H1 (cell line): ENCODE measurements around the gene WNT8B. TPM values are rescaled to one million over a fixed set of nuclear protein-coding genes. Genes with fewer than 3 reads are reported as not detected.

Source experiments
- CTCF ChIA-PET: fragments of 300-600 bp; sonication (Branson Sonifier 250); formaldehyde crosslinking; loops from one replicate; lab custom pipeline; 2021; ENCODE audit not compliant: partially characterized antibody; lab: Charles Lee
- POLR2A ChIA-PET: fragments of 300-600 bp; sonication (Branson Sonifier 250); formaldehyde crosslinking; loops from one replicate; lab custom pipeline; 2021; ENCODE audit warnings: inconsistent platforms; ENCODE audit not compliant: partially characterized antibody; lab: Charles Lee
- DNase-seq, 2 experiments: peaks; one replicate each; pipeline versions ENCODE4 v3.0.0 to v3.0.0-alpha.2; 2010 to 2022; ENCODE audit warnings: low spot score in 2 of 2, low read depth in 1 of 2, mixed read lengths in 1 of 2
- FAIRE-seq: peaks from 2 replicates; lab custom pipeline; 2011; peaks lifted over from hg19 to GRCh38; lab: Jason Lieb, UNC
- H2AFZ ChIP-seq: 2 replicates; pipeline ENCODE4 v1.8.1; 2012; ENCODE audit warnings: low read length, inconsistent platforms
- H2AK5ac ChIP-seq: 2 replicates; pipeline ENCODE4 v1.6.1; 2013; ENCODE audit warnings: low read depth, low read length
- H2BK120ac ChIP-seq: replicated peaks from 2 replicates; pipeline ENCODE3; 2013; ENCODE audit warnings: low read depth, low read length, inconsistent platforms
- H2BK12ac ChIP-seq: 2 replicates; pipeline ENCODE4 v1.6.1; 2013; ENCODE audit warnings: low read depth, low read length
- H2BK15ac ChIP-seq: 2 replicates; pipeline ENCODE4 v1.6.1; 2013; ENCODE audit warnings: low read length
- H2BK20ac ChIP-seq: 2 replicates; pipeline ENCODE4 v1.6.1; 2013; ENCODE audit warnings: low read length
- H2BK5ac ChIP-seq: 2 replicates; pipeline ENCODE4 v1.6.1; 2013; ENCODE audit warnings: low read depth, low read length
- H3K14ac ChIP-seq: 2 replicates; pipeline ENCODE4 v1.6.1; 2013; ENCODE audit warnings: inconsistent platforms; ENCODE audit not compliant: insufficient read length
- H3K18ac ChIP-seq: 2 replicates; pipeline ENCODE4 v1.6.1; 2013; ENCODE audit warnings: low read length; ENCODE audit errors: extremely low read depth
- H3K23ac ChIP-seq: 2 replicates; pipeline ENCODE4 v1.6.1; 2013; ENCODE audit warnings: inconsistent platforms; ENCODE audit not compliant: insufficient read length
- H3K23me2 ChIP-seq: 2 replicates; pipeline ENCODE4 v1.6.1; 2013; ENCODE audit warnings: low read depth, low read length
- H3K27ac ChIP-seq: 2 replicates; pipeline ENCODE4 v1.6.1; 2011; ENCODE audit warnings: low read depth, low read length, inconsistent platforms
- H3K27me3 ChIP-seq, 4 experiments: replicated peaks in 1 of 4; 1 replicate in 1 of 4; 2 replicates in 3 of 4; pipeline versions ENCODE4 v1.6.1 to v1.8.1; 2011 to 2013; ENCODE audit warnings: low read length in 3 of 4, mild to moderate bottlenecking in 3 of 4, inconsistent platforms in 2 of 4, mixed read lengths in 2 of 4, moderate library complexity in 1 of 4; ENCODE audit not compliant: control insufficient read depth in 3 of 4, insufficient read depth in 3 of 4; ENCODE audit errors: extremely low read depth in 1 of 4
- H3K36me3 ChIP-seq, 4 experiments: 2 replicates each; pipeline versions ENCODE4 v1.6.1 to v1.8.1; 2011 to 2013; ENCODE audit warnings: mild to moderate bottlenecking in 4 of 4, low read length in 3 of 4, moderate library complexity in 2 of 4, control low read depth in 1 of 4, inconsistent platforms in 1 of 4; ENCODE audit not compliant: insufficient read depth in 4 of 4, control insufficient read depth in 2 of 4
- H3K4ac ChIP-seq: replicated peaks from 2 replicates; pipeline ENCODE3; 2013; ENCODE audit warnings: low read length, low read depth, mixed read lengths, inconsistent platforms; ENCODE audit not compliant: insufficient read length
- H3K4me1 ChIP-seq, 4 experiments: replicated peaks in 1 of 4; 1 replicate in 1 of 4; 2 replicates in 3 of 4; pipeline versions ENCODE4 v1.6.1 to v1.8.1; 2011 to 2013; ENCODE audit warnings: low read length in 3 of 4, inconsistent platforms in 2 of 4, mixed read lengths in 1 of 4; ENCODE audit not compliant: insufficient read depth in 4 of 4, control insufficient read depth in 3 of 4
- H3K4me2 ChIP-seq, 2 experiments: 2 replicates each; pipeline versions ENCODE4 v1.6.1 to v1.8.1; 2011 to 2013; ENCODE audit warnings: low read depth in 2 of 2, low read length in 2 of 2, control low read depth in 1 of 2, inconsistent platforms in 1 of 2, mild to moderate bottlenecking in 1 of 2; ENCODE audit not compliant: insufficient read depth in 1 of 2
- H3K4me3 ChIP-seq, 4 experiments: fragments of 200-600, 300-600 bp in 1 of 4; sonication (generic), shearing (Covaris generic), sonication (Bioruptor Twin) in 1 of 4; 2 replicates each; pipeline versions ENCODE4 v1.5.1 to v1.8.1; 2011 to 2016; ENCODE audit warnings: low read length in 4 of 4, low read depth in 3 of 4, control low read depth in 2 of 4, inconsistent platforms in 2 of 4, mild to moderate bottlenecking in 2 of 4, mixed read lengths in 1 of 4, moderate library complexity in 1 of 4; ENCODE audit not compliant: insufficient read depth in 2 of 4; ENCODE audit errors: extremely low read depth in 1 of 4
- H3K56ac ChIP-seq: replicated peaks from 2 replicates; pipeline ENCODE3; 2013; ENCODE audit warnings: low read depth, mild to moderate bottlenecking, mixed read lengths, low read length, inconsistent platforms; ENCODE audit not compliant: insufficient read length
- H3K79me1 ChIP-seq: 2 replicates; pipeline ENCODE4 v1.6.1; 2013; ENCODE audit warnings: low read depth, low read length, control low read depth
- H3K79me2 ChIP-seq, 2 experiments: 2 replicates each; pipeline versions ENCODE4 v1.6.1 to v1.8.1; 2012 to 2013; ENCODE audit warnings: low read length in 2 of 2, mild to moderate bottlenecking in 2 of 2, inconsistent platforms in 1 of 2; ENCODE audit not compliant: insufficient read depth in 2 of 2, control insufficient read depth in 1 of 2
- H3K9ac ChIP-seq, 4 experiments: replicated peaks in 1 of 4; 1 replicate in 1 of 4; 2 replicates in 3 of 4; pipeline versions ENCODE4 v1.6.1 to v1.8.1; 2011 to 2013; ENCODE audit warnings: low read depth in 3 of 4, low read length in 3 of 4, control low read depth in 2 of 4, mild to moderate bottlenecking in 2 of 4, moderate library complexity in 2 of 4, inconsistent platforms in 1 of 4; ENCODE audit errors: extremely low read depth in 1 of 4
- H3K9me3 ChIP-seq, 2 experiments: 2 replicates each; pipeline versions ENCODE4 v1.6.1 to v1.8.1; 2012 to 2013; ENCODE audit warnings: mild to moderate bottlenecking in 2 of 2, moderate library complexity in 2 of 2, control low read depth in 1 of 2, inconsistent platforms in 1 of 2, low read depth in 1 of 2, low read length in 1 of 2, mixed read lengths in 1 of 2; ENCODE audit not compliant: insufficient read depth in 2 of 2
- H4K20me1 ChIP-seq, 2 experiments: replicated peaks in 1 of 2; 2 replicates each; pipeline versions ENCODE3 to v1.8.1; 2011 to 2013; ENCODE audit warnings: inconsistent platforms in 2 of 2, low read length in 2 of 2, mild to moderate bottlenecking in 1 of 2; ENCODE audit not compliant: insufficient read depth in 2 of 2, control insufficient read depth in 1 of 2
- H4K5ac ChIP-seq: 2 replicates; pipeline ENCODE4 v1.6.1; 2013; ENCODE audit warnings: low read length, low read depth, mixed read lengths, inconsistent platforms; ENCODE audit not compliant: insufficient read length
- H4K8ac ChIP-seq: 2 replicates; pipeline ENCODE4 v1.8.0; 2013; ENCODE audit warnings: mild to moderate bottlenecking, moderate library complexity, low read length, inconsistent platforms; ENCODE audit not compliant: insufficient read depth; ENCODE audit errors: extremely low read depth
- H4K91ac ChIP-seq: replicated peaks from 2 replicates; pipeline ENCODE3; 2013; ENCODE audit warnings: low read length, mixed read lengths, inconsistent platforms; ENCODE audit not compliant: insufficient read length
- CBX8 ChIP-seq: fragments of 300-800, 300-1000 bp; sonication (generic); IDR thresholded peaks from 2 replicates; pipeline ENCODE4 v1.7.1; 2016; ENCODE audit warnings: low read depth, low read length, borderline replicate concordance
- CHD1 ChIP-seq: IDR thresholded peaks from 2 replicates; pipeline ENCODE4 v1.6.1; 2012; ENCODE audit warnings: low read depth, low read length, improper control_type of control experiment
- GABPA ChIP-seq: IDR thresholded peaks from 2 replicates; pipeline ENCODE4 v1.6.1; 2011; ENCODE audit warnings: mild to moderate bottlenecking, low read length, moderate library complexity, borderline replicate concordance; ENCODE audit not compliant: insufficient read depth
- KDM5A ChIP-seq: fragments of 200-600 bp; IDR thresholded peaks from 2 replicates; pipeline ENCODE4 v1.7.1; 2012; ENCODE audit warnings: mild to moderate bottlenecking, low read length, inconsistent platforms, mixed read lengths
- MAX ChIP-seq: IDR thresholded peaks from 2 replicates; pipeline ENCODE4 v1.6.1; 2012; ENCODE audit warnings: inconsistent platforms
- POLR2AphosphoS5 ChIP-seq: IDR thresholded peaks from 2 replicates; pipeline ENCODE4 v1.6.1; 2011; ENCODE audit warnings: low read depth, low read length
- RBBP5 ChIP-seq: IDR thresholded peaks from 2 replicates; pipeline ENCODE4 v1.7.1; 2012; ENCODE audit warnings: low read depth, mild to moderate bottlenecking, inconsistent platforms, low read length, moderate library complexity, borderline replicate concordance
- RFX5 ChIP-seq: IDR thresholded peaks from 2 replicates; pipeline ENCODE4 v1.6.1; 2011; ENCODE audit warnings: low read depth, low read length, improper control_type of control experiment, borderline replicate concordance
- RXRA ChIP-seq: IDR thresholded peaks from 2 replicates; pipeline ENCODE4 v1.6.1; 2011; ENCODE audit warnings: low read depth, mild to moderate bottlenecking, low read length, moderate library complexity; ENCODE audit not compliant: insufficient read depth
- SP1 ChIP-seq: IDR thresholded peaks from 2 replicates; pipeline ENCODE4 v1.6.1; 2011; ENCODE audit warnings: low read depth, low read length
- SP2 ChIP-seq: IDR thresholded peaks from 2 replicates; pipeline ENCODE4 v1.6.1; 2012; ENCODE audit warnings: mild to moderate bottlenecking, low read length, inconsistent platforms
- SP4 ChIP-seq: IDR thresholded peaks from 2 replicates; pipeline ENCODE4 v1.6.1; 2012; ENCODE audit warnings: low read length, inconsistent platforms
- SUZ12 ChIP-seq: fragments of 200-600 bp; sonication (generic); IDR thresholded peaks from 2 replicates; pipeline ENCODE4 v1.6.1; 2012; ENCODE audit warnings: mild to moderate bottlenecking, inconsistent platforms, low read length, moderate library complexity, mixed read lengths
- TAF7 ChIP-seq: optimal IDR thresholded peaks from 2 replicates; pipeline ENCODE3; 2011; ENCODE audit warnings: low read depth, mild to moderate bottlenecking, inconsistent platforms, low read length, moderate library complexity, borderline replicate concordance
- WGBS, 2 experiments: shearing (Covaris generic) in 1 of 2; methylation state at CpG; one replicate each; pipeline versions ENCODE4 v1.1.6 to v1.1.7; 2013 to 2015; ENCODE audit warnings: low lambda C conversion rate in 2 of 2, mixed read lengths in 2 of 2, inconsistent platforms in 1 of 2, low coverage in 1 of 2, missing lambda C conversion rate in 1 of 2; ENCODE audit not compliant: insufficient replicate concordance in 2 of 2, insufficient coverage in 1 of 2, insufficient read length in 1 of 2; ENCODE audit errors: extremely low coverage in 1 of 2, missing lambda C conversion rate in 1 of 2; 5-methylcytosine and 5-hydroxymethylcytosine counted together
- polyA plus RNA-seq, 7 experiments: library from polyadenylated mRNA; depleted of rRNA in 3 of 7; stranded (reverse) in 5 of 7; unstranded in 2 of 7; fragments of >200 nt in 5 of 7; fragments of 200-250 nt in 2 of 7; gene quantifications; 1 replicate in 5 of 7; 2 replicates in 1 of 7; 4 replicates in 1 of 7; pipeline versions ENCODE4 v1.2.1 to v1.2.3, GENCODE V29; 2011 to 2013; ENCODE audit warnings: missing spikeins in 2 of 7, mixed read lengths in 2 of 7
- total RNA-seq: library from RNA; stranded (reverse); fragmentation: NEBNext Ultra II Directional; extraction: Animal tissue kit (Norgen Biotek cat#: 25700); gene quantifications from 2 replicates; pipeline ENCODE4 v1.2.1, GENCODE V29; 2021

Gene WNT8B
- total and polyA plus RNA-seq, 2 of the 8 experiments (the other 6 are each of a cell fraction or from before 2014, with no cell fraction given), result 0.20 to 0.67 TPM

- Histone ChIP-seq H3K23ac (no peak overlapping the region), H3K4me2 (no peak overlapping the region), H3K79me2 (no peaks in the 10 kb centered on the region), H3K27me3 (peaks cover 0 to 11% (median 4%) of the 10 kb centered on the region in 4 experiments; a peak in 3 of 7 replicates), H3K36me3 (no peaks in the 10 kb centered on the region), H3K18ac (no peak overlapping the region), H2BK120ac (no peak overlapping the region), H4K91ac (no peak overlapping the region), H3K4ac (no peak overlapping the region), H3K9me3 (no peaks in the 10 kb centered on the region), H4K20me1 (peaks cover 0 to 5% of the 10 kb centered on the region in 2 experiments), H2BK20ac (no peak overlapping the region), H4K8ac (no peak overlapping the region), H2BK15ac (peak overlapping the region; percentile 98; the same call in 1 of the 2 replicates), H2BK5ac (no peak overlapping the region), H3K79me1 (no peaks in the 10 kb centered on the region), H2AK5ac (no peak overlapping the region), H3K56ac (no peak overlapping the region), H3K14ac (no peak overlapping the region), H3K23me2 (no peaks in the 10 kb centered on the region; the same call in 1 of the 2 replicates), H2BK12ac (no peak overlapping the region), H2AFZ (no peak overlapping the region), H4K5ac (no peak overlapping the region), H3K27ac (no peak overlapping the region), H3K4me3 (no peak overlapping the region), H3K9ac (no peak overlapping the region), H3K4me1 (no peaks in the 10 kb centered on the region; a peak in 1 of 7 replicates)
- no peak for DNase-seq
- CTCF ChIA-PET, result interaction anchor here (0.6 to 13.4 kb wide), 33 partner anchors 11 to 370 kb away, joined by 3 to 190 read pairs (median 5); partner anchors contain the start of genes SCD and SEC31B
- FAIRE-seq, result no peak
- WGBS, 2 experiments, result 100% methylated on average over 1 of the region's 1 CpG; no CpG with 5 or more reads in 1 of the 2 experiments
- POLR2A ChIA-PET, result interaction anchor here (1.4 to 2.5 kb wide), 2 partner anchors 22 to 78 kb away, joined by 4 to 9 read pairs; no protein-coding TSS in a partner anchor
- TF ChIP-seq SP2 (no peak), CBX8 (no peak), SP1 (no peak), RFX5 (no peak), POLR2AphosphoS5 (no peak), MAX (no peak), RBBP5 (no peak), KDM5A (no peak), CHD1 (no peak), SUZ12 (no peak), GABPA (no peak), SP4 (no peak), TAF7 (no peak), RXRA (no peak)
These were observed 45.5 kb downstream of the WNT8B start for GRCh38 chr10:100508266-100508665.
